Prostate gland (tissue), 2 donors: Measurements from ENCODE around the gene KCNA4.

Experiments
- POLR2A ChIP-seq: fragments of 450-650 bp; IDR thresholded peaks from one replicate; pipeline ENCODE4 v1.6.1; 2016; ENCODE audit warnings: antibody characterized with exemption, mild to moderate bottlenecking
- POLR2AphosphoS5 ChIP-seq: sonication (generic); formaldehyde crosslinking; IDR thresholded peaks from one replicate; pipeline ENCODE4 v1.6.1; 2017; ENCODE audit warnings: antibody characterized with exemption
- TF ChIP-seq, protein P1 (sequence below), 4 experiments: fragments of 200-600 bp in 2 of 4; fragments of 450-650 bp in 2 of 4; sonication (generic) in 2 of 4; IDR thresholded peaks; 1 replicate in 3 of 4; 2 replicates in 1 of 4; pipeline ENCODE4 v1.5.1; 2016 to 2019; ENCODE audit warnings: antibody characterized with exemption in 4 of 4, mild to moderate bottlenecking in 2 of 4, moderate library complexity in 2 of 4

- TF ChIP-seq, protein P1, sequence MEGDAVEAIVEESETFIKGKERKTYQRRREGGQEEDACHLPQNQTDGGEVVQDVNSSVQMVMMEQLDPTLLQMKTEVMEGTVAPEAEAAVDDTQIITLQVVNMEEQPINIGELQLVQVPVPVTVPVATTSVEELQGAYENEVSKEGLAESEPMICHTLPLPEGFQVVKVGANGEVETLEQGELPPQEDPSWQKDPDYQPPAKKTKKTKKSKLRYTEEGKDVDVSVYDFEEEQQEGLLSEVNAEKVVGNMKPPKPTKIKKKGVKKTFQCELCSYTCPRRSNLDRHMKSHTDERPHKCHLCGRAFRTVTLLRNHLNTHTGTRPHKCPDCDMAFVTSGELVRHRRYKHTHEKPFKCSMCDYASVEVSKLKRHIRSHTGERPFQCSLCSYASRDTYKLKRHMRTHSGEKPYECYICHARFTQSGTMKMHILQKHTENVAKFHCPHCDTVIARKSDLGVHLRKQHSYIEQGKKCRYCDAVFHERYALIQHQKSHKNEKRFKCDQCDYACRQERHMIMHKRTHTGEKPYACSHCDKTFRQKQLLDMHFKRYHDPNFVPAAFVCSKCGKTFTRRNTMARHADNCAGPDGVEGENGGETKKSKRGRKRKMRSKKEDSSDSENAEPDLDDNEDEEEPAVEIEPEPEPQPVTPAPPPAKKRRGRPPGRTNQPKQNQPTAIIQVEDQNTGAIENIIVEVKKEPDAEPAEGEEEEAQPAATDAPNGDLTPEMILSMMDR (IDR thresholded peaks at IDR 0.05), result no peak
- no peak for TF ChIP-seq POLR2A
- TF ChIP-seq POLR2AphosphoS5, result no peak
Measured at GRCh38 chr11:30000986-30001750, 15.7 kb downstream of the KCNA4 start.
